GM12801 (cell line): ENCODE data around the gene NALF2.

Experiments
- CTCF ChIP-seq: IDR thresholded peaks from one replicate; pipeline ENCODE4 v1.5.1; 2011; ENCODE audit warnings: control low read depth; ENCODE audit not compliant: insufficient read length; ENCODE audit errors: extremely low read depth

The NALF2 gene

GRCh38 chrX:69551421-69552009, 47.4 kb downstream of the NALF2 start:
- no peak for TF ChIP-seq CTCF

GRCh38 chrX:69552512-69552911, 48.4 kb downstream of the NALF2 start:
- no peak for TF ChIP-seq CTCF
